Prostate gland (tissue), 2 donors: ENCODE data around the gene KLHDC7B. TPM values are rescaled to one million over a fixed set of nuclear protein-coding genes. Genes with fewer than 3 reads are reported as not detected.
"Not testable (repeated sequence)": the region's sequence is repeated elsewhere in the genome, so short reads cannot be mapped to it uniquely, and the experiment has no call there.

ENCODE experiments used
- DNase-seq: peaks from one replicate; pipeline ENCODE4 v3.0.0-alpha.2; 2019; ENCODE audit warnings: low spot score
- H3K27ac ChIP-seq, 2 donors: fragments of 200-600 bp; sonication (generic); 2 replicates each; pipeline ENCODE4 v1.5.1; 2017 to 2019
- H3K27me3 ChIP-seq: fragments of 200-600 bp; sonication (generic); replicated peaks from 2 replicates; pipeline ENCODE4 v1.5.1; 2019; ENCODE audit not compliant: insufficient read depth
- H3K36me3 ChIP-seq, 2 donors: fragments of 200-600 bp; sonication (generic); 1 replicate in 1 of 2; 2 replicates in 1 of 2; pipeline versions ENCODE4 v1.5.1 to v1.8.1; 2017 to 2019
- H3K4me1 ChIP-seq: fragments of 200-600 bp; sonication (generic); replicated peaks from 2 replicates; pipeline ENCODE4 v1.5.1; 2019
- H3K4me3 ChIP-seq, 2 donors: fragments of 200-600 bp; sonication (generic); 2 replicates each; pipeline ENCODE4 v1.5.1; 2017 to 2019
- H3K9me3 ChIP-seq: fragments of 200-600 bp; sonication (generic); 2 replicates; pipeline ENCODE4 v1.5.1; 2017
- CTCF ChIP-seq, 4 experiments: fragments of 200-600 bp in 2 of 4; fragments of 450-650 bp in 2 of 4; sonication (generic) in 2 of 4; IDR thresholded peaks; 1 replicate in 3 of 4; 2 replicates in 1 of 4; pipeline ENCODE4 v1.5.1; 2016 to 2019; ENCODE audit warnings: antibody characterized with exemption in 4 of 4, mild to moderate bottlenecking in 2 of 4, moderate library complexity in 2 of 4
- POLR2A ChIP-seq: fragments of 450-650 bp; IDR thresholded peaks from one replicate; pipeline ENCODE4 v1.6.1; 2016; ENCODE audit warnings: antibody characterized with exemption, mild to moderate bottlenecking
- POLR2AphosphoS5 ChIP-seq: sonication (generic); formaldehyde crosslinking; IDR thresholded peaks from one replicate; pipeline ENCODE4 v1.6.1; 2017; ENCODE audit warnings: antibody characterized with exemption
- WGBS: methylation state at CpG from one replicate; pipeline ENCODE4 v1.1.5; 2018; 5-methylcytosine and 5-hydroxymethylcytosine counted together
- intact Hi-C: fragments of 100-400 bp; cut with DNase I; formaldehyde crosslinking; loops from one replicate; pipeline ENCODE4 v1.14.2; 2022
- total RNA-seq, 2 donors: library from RNA; depleted of rRNA; stranded (reverse); fragments of >200 nt; gene quantifications; one replicate each; pipeline ENCODE4 v1.1.0, GENCODE V29; 2016

KLHDC7B gene
- total RNA-seq, 2 donors from 2014 or later: 0.62 TPM; not detected in 1

DNA sequence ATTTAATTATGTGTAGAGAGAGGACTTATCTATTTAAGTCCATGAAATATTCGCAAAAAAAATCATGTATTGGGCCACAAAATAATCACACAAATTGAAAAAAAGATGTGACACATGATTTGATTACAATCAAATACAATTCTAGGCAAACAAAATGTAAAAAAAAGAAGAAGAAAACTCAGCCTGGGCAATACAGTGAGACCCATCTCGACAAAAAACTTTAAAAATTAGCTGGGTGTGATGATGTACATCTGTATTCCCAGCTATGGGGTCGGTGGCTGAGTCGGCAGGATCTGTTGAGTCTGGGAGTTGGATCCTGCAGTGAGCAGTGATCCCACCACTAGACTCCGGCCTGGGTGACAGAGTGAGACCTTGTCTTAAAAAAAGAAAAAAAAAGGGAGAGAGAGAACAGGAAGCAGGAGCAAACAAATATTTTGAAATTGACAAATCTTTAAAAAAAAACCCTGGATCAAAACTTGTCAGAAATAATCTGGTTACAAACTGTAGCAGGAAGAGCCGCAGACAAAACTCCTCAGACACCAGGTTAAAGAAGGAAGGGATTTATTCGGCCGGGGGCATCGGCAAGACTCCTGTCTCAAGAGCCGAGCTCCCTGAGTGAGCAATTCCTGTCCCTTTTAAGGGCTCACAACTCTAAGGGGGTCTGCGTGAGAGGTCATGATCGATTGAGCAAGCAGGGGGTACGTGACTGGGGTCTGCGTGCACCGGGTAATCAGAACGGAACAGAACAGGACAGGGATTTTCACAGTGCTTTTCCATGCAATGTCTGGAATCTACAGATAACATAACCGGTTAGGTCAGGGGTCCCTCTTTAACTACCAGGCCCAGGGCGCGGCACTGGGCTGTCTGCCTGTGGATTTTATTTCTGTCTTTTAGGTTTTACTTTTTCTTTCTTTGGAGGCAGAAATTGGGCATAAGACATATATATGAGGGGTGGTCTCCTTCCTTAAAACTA, 12.6 kb upstream of the KLHDC7B start:
- H3K27me3 ChIP-seq: no peaks in the 10 kb centered on the region
- peaks cover 8% of the 10 kb centered on the region for H3K4me1 ChIP-seq
- 65% methylated on average over 19 of the region's 19 CpGs for WGBS
- H3K9me3 ChIP-seq: no peaks in the 10 kb centered on the region
- no peaks in the 10 kb centered on the region for H3K36me3 ChIP-seq
- H3K4me3 ChIP-seq: no peak overlapping the region
- TF ChIP-seq POLR2A (no peak), CTCF (IDR thresholded peaks at IDR 0.05) (no peak), POLR2AphosphoS5 (no peak)
- intact Hi-C loops: no loop called here
- H3K27ac ChIP-seq: peak overlapping the region; percentile 65 to 83
- DNase-seq: no peak

DNA sequence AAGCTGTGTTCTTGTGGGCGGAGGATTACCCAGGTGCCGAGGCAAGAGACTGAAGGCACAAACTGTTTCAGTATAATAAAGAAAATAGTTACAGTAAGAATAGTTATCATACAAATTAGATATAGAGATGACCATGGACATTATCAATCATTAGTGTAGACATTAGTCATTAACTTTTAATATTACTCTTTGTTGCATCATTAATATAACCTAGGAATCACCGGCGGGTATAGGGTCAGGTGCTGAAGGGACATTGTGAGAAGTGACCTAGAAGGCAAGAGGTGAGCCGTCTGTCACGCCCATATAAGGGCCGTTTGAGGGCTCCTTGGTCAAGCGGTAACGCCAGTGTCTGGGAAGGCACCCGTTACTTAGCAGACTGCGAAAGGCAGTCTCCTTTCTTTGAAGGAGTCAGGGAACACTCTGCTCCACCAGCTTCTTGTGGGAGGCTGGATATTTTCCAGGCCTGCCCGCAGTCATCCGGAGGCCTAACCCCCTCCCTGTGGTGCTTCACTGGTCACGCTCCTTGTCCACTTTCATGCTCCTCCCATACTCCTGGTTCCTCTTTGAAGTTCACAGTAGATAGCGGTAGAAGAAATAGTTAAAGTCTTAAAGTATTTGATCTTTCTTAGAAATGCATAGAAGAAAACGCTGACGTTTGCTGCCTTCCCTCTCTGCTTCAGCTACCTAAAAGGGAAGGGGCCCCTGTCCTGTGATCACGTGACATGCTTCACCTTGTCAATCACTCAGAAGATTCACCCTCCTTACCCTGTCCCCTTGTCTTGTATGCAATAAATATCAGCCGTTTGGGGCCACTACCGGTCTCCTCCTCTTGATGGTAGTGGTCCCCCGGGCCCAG, 11.6 kb upstream of the KLHDC7B start:
- H3K27me3 ChIP-seq, DNase-seq, H3K36me3 ChIP-seq, H3K4me1 ChIP-seq, H3K9me3 ChIP-seq, H3K4me3 ChIP-seq, intact Hi-C loops: not testable (repeated sequence)
- 37% methylated on average over 21 of the region's 21 CpGs for WGBS
- peak overlapping the region in 1 of 2 donors; percentile 42 for H3K27ac ChIP-seq

DNA sequence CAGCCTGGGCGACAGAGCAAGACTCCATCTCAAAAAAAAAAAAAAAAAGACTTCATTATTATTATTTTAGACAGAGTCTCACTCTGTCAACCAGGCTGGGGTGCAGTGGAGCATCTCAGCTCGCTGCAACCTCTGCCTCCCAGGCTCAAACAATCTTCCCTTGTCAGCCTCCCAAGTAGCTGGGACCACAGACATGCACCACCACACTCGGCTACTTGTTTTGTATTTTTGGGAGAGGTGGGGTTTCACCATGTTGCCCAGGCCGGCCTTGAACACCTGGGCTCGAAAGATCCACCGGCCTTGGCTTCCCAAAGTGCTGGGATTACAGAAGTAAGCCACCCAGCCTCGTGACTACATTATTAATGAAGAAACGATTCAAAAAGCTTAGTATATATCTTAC, 10.6 kb upstream of the KLHDC7B start:
- Histone ChIP-seq H3K27ac (no peak overlapping the region), H3K36me3 (no peaks in the 10 kb centered on the region), H3K27me3 (no peaks in the 10 kb centered on the region), H3K4me3 (no peak overlapping the region), H3K9me3 (no peaks in the 10 kb centered on the region), H3K4me1 (peaks cover 8% of the 10 kb centered on the region)
- no peak for TF ChIP-seq POLR2A
- no peak for TF ChIP-seq POLR2AphosphoS5
- no peak for TF ChIP-seq CTCF (IDR thresholded peaks at IDR 0.05)
- 90% methylated on average over 8 of the region's 8 CpGs for WGBS
- DNase-seq: no peak
- intact Hi-C loops: no loop called here

DNA sequence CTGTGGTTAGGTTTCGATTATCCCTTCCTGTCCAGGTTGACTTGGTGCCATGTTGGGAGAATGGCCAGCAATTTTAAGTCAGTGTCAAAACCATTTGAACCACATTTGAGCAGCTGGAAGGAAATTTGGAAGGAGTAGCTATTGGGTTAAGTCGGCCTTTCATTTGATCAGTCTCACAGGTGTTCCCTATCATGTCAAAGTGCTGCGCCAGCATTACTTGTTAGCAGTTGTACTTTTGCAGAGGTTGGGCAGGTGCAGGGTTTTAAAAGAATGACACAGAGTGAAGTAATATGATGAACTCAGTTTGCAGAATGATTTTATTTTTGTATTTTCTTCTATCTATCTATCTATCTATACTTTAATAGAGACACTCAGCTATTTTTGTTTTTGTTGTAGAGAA, 9.5 kb upstream of the KLHDC7B start:
- Histone ChIP-seq H3K4me1 (peaks cover 4% of the 10 kb centered on the region), H3K4me3 (no peak overlapping the region), H3K36me3 (no peaks in the 10 kb centered on the region), H3K27ac (no peak overlapping the region), H3K27me3 (no peaks in the 10 kb centered on the region), H3K9me3 (no peaks in the 10 kb centered on the region)
- TF ChIP-seq POLR2A (no peak), POLR2AphosphoS5 (no peak), CTCF (IDR thresholded peaks at IDR 0.05) (no peak)
- DNase-seq: no peak
- 73% methylated on average over 3 of the region's 3 CpGs for WGBS
- intact Hi-C loops: no loop called here

GRCh38 chr22:50537765-50538164, 7.9 kb upstream of the KLHDC7B start:
- Histone ChIP-seq H3K4me3 (no peak overlapping the region), H3K27me3 (no peaks in the 10 kb centered on the region), H3K9me3 (no peaks in the 10 kb centered on the region), H3K36me3 (no peaks in the 10 kb centered on the region), H3K27ac (no peak overlapping the region), H3K4me1 (no peaks in the 10 kb centered on the region)
- WGBS: 79% methylated on average over 13 of the region's 13 CpGs
- intact Hi-C loops: no loop called here
- DNase-seq: no peak
- TF ChIP-seq POLR2AphosphoS5 (no peak), CTCF (IDR thresholded peaks at IDR 0.05) (no peak), POLR2A (no peak)
